DMS153 treated with DMSO at 0.1 percent for 48 hours (cell line): ENCODE data around the gene TEX11.

ENCODE experiments used
- DNase-seq: peaks from one replicate; lab custom pipeline; 2025; ENCODE audit not compliant: unreplicated experiment; lab: John Stamatoyannopoulos, UW

Gene TEX11

DNA sequence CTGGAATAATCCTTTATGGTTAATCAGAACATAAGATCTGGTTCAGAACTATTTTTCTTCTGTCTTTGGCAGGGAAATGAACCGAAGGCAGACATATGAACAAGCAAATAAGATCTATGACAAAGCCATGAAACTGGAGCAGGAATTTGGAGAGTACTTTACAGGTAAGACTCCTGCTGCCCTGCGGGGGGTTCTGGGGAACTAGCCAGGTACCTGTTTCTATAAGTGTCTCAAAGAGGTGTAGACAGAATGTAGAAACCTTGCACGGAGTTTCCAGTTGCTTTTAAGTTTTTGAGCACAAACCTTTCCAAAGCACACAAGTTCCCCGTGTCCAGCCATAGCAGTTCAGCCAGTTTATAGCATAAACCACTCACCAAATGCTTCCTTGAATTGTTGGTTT, 407.7 kb downstream of the TEX11 start:
- DNase-seq, result no peak

DNA sequence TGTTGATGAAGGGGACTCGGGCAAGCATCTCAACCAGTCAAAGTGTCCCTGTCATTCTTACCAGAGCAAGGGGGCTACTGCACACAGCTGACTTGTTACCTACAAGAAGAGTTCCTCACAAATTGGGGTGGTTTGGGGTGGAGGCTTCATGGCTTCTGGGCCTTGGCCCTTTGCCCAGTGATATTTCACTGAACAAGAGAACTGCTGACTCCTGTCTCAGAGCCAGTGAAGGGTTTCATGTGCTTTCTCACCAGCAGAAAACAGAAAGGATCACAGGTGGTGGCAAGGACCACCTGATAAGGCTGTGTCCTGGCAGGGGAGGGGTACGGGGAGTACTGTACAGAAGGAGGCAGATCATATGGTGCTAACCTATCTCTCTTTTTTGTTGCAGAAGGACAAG, 410.4 kb downstream of the TEX11 start:
- DNase-seq, result no peak

DNA sequence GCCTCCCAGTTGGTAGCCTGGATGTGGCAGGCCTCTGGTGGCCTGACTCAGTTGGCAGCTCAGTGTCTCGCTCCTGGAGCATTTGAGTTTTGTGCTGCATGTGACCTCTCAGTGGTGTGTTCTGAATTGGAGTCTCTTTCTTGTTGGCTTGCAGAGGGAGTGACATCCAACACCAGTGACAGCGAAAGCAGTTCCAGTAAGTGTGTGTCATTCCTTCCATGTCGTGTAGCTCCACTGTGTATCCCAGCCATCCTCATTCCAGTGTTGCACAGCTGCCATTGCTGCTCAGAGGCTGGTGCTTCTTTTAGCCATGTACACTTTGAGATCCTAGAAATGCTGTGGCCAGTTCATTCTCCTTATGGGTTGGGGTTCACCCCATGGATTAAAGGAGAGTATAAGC, 411.5 kb downstream of the TEX11 start:
- no peak for DNase-seq

DNA sequence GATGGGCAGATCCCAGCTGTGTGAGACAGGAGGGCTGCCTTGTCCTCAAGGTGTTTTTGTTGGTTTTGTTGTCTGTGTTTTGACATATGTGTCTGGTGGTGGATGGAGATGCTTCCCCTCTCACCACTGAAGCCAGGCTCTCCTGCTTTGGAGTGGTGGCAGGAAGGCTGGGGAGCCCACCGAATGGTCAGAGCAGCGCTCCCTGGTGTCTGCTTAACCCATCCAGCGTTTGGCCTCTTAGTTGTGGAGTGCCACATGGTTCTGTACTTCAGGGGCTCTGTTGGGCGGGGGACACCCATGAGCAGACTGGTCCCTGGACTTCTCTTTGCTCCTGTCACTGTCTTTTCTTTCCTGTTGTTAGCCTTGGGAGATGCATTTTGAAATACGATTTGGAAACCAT, 412.0 kb downstream of the TEX11 start:
- DNase-seq, result no peak

DNA sequence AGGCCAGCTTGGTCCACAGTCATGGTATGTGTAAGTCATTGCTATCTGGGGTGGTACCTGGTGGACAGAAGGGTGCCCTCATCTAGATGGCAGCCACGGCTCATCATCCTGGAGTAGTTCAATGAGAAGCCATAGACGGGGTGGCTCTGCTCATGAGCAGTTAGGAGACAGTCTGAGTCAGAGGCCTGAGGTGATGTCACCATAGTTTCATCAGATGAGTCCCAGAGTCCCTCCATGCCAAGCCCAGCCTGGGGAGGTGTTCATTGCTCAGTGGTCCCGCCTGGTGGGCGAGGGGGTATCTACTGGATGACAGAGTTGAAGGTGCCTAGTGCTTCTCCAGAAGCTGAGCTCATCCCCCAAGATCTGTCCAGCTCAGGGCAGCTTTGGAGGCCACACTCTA, 414.1 kb downstream of the TEX11 start:
- no peak for DNase-seq

DNA sequence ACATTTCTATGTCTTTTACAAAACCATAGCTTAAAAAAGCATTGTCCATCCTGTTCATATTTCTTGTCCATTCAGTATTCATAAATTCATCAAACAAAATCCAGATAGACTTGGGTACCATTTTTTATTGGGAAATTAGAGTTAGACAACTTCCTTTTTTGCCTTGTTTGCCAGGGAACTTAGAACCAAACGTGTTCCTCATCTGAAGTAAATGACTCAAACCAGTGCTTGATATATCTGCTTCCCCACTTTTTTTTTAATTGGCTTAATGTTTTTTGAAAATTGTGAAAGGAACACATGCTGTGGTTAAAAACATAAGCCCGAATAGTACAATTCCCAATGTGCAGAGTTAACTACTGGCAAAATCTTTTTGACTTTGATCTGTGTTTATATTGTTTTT, 419.7 kb downstream of the TEX11 start:
- no peak for DNase-seq

DNA sequence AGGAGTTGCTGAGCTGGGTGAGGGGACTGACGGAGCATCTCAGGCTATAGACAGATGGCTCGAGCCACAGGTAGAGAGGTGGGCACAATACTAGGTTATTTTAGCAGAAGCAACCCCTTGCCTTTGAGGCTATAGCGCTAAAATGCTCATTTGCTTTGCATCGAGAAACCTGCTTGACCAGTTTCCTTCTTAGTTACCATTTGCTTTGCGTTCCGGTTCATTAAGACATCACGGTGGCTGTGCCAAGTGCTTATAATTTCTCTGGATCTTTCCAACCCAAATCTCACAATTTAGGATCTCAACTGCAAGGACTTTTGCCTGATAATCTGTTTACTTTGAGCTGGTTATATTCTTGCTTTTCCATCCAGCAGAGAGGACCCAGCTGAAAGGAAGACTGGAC, 423.0 kb downstream of the TEX11 start:
- no peak for DNase-seq

- DNase-seq, result no peak
These were observed 426.2 kb downstream of the TEX11 start for GRCh38 chrX:70482300-70482699.

GRCh38 chrX:70481471-70482270, 426.8 kb downstream of the TEX11 start:
- DNase-seq, result no peak

DNA sequence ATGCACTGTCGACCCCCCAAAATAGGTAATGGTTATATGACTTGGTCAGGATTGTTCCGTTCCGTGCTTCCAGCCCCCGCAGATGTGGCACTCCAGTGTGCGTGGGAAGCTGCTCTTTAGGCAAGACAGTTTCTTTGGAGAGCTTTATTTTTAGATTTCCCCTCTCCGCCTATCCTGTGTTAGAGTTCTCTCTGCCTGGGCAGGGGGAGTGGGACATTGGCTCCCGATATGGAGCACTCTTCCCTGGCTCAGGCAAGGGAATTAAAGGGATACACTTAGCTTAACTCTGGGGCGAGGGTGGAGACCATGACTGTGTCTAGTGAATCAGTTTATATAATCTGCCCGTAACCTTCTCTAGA, 427.9 kb downstream of the TEX11 start:
- DNase-seq, result no peak

DNA sequence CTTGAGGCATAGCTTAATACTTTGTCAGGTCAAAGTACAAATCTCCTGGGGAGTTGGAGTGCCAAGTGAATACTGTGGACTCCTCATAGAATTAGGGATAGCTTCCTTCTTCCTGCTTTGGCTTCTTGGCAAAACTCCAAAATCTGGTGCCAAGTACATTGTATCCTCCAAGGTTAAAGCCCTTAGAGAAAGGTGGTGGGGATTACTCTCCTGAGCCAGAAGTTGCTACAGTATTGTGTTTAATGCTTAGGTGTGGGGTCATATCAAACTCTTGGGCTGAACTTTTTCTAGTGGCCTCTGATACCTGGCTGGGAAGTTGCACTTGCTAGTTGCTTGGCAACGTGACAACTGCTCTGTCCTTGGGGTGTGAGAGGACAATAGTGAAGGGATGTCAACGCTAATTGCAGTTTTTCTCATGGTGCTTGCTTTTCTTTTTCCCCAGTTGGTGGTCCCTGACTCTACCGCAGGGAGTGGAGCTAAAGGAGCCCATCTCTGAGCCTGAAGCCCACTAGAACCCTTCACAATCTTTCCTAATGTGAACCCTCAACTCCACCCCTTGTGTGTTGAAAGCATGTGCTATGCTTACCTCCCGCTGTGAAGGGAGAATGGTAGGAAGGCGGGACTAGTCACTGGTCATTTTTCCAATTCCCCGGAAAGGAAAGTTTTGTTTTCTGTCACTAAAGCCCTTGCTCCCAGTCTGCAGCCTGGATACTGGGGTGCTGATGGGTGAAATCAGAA, 428.4 kb downstream of the TEX11 start:
- DNase-seq, result no peak

- no peak for DNase-seq
These were observed 429.1 kb downstream of the TEX11 start for GRCh38 chrX:70479247-70479921.
